EL (cell line): ENCODE results near the gene MYORG.

Experiments
- DNase-seq: peaks from one replicate; pipeline ENCODE4 v3.0.0-alpha.2; 2016

The MYORG gene

GRCh38 chr9:34331196-34331595, 45.5 kb downstream of the MYORG start:
- no peak for DNase-seq

- DNase-seq: peak; percentile 100
These were observed 47.5 kb downstream of the MYORG start, which contains the start of the genes KIF24 and NUDT2 for GRCh38 chr9:34328987-34329832. Gene KIF24 (minus strand): TSS chr9:34329268. CDS start chr9:34311346, 17,922 bp downstream. Gene NUDT2 (plus strand): TSS chr9:34329569. CDS start chr9:34339040, 9,471 bp downstream.

GRCh38 chr9:34328500-34328986, 48.2 kb downstream of the MYORG start:
- DNase-seq: no peak

- no peak for DNase-seq
These were observed 50.0 kb downstream of the MYORG start for GRCh38 chr9:34326690-34327089.

GRCh38 chr9:34322899-34323591, 53.7 kb downstream of the MYORG start:
- no peak for DNase-seq

- no peak for DNase-seq
These were observed 55.2 kb downstream of the MYORG start for GRCh38 chr9:34321451-34321850.

- DNase-seq: no peak
These were observed 58.4 kb downstream of the MYORG start for GRCh38 chr9:34318163-34318790.

GRCh38 chr9:34317436-34317835, 59.3 kb downstream of the MYORG start:
- no peak for DNase-seq
